HT1080 (cell line): ENCODE results near the gene PRDM12. TPM values are rescaled to one million over a fixed set of nuclear protein-coding genes. Genes with fewer than 3 reads are reported as not detected.

ENCODE experiments used
- DNase-seq: peaks from one replicate; pipeline ENCODE4 v3.0.0-alpha.2; 2015; ENCODE audit warnings: low read depth
- total RNA-seq: library from RNA; depleted of rRNA; stranded (reverse); fragments of >200 nt; shearing (Covaris generic); gene quantifications from 2 replicates; pipeline ENCODE4 v1.2.3, GENCODE V29; 2014

The PRDM12 gene
- total RNA-seq, 1 experiment from 2014 or later = 0.10 TPM

DNA sequence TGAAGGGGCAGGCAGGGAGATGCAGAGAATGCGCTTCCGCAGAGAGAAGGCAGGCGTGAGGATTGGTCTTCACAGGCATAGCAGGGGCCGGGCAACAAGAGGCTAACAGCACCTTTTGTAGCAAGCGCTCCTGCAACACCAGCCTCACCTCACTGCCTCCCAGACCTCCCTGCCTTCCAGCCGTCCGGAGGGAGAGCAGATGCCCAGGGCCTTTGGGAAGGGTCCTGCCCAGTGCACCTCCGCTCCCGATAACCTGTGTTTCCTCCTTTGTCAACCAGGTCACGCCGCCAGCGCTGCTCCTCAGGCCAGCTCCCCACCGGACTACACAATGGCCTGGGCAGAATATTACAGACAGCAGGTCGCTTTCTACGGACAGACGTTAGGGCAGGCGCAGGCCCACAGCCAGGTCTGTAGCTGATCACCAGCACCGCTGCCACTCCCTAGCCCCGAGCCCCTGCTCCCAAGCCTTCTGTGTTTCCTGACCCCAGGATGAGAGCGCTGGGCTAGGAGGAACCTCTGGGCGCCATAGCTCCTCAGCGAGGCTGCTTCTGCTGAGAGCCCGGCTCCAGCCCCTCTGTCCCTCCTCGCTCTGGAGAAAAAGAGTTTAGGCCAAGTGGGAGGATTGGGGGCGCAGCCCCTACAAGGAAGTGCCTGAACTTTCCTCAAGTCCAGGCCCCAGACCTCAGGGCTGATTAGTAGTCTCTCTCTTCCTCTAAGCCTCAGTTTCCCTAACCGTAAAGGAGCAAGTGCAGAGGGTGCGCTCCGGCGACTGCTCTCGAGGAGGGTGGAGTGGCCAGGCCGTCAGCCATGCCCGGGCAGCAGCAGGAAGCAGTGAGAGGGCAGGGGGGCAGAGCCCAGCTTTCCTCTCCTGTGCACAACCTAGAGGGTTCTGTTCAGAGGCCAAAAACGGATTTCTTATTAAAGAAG lies 28.4 kb upstream of the PRDM12 start:
- no peak for DNase-seq

DNA sequence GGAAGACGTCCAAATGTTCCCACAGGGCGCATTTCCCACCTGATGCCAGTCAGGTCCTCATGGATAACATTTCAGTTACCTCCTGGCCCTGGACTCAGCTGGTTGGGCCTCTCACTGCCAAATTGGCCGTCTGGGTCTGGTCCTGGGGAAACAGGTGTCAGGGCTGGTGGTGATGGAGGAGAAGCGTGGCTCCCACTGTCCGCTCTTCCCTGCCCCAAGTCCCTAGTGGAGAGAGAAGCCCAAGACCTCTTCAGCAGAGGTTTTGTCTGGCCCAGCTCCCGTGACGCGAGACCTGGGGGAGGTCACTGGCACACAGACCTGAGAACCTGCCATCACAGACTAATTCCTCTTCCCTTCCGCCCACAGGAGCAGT lies 27.8 kb upstream of the PRDM12 start:
- no peak for DNase-seq

- no peak for DNase-seq
Measured at GRCh38 chr9:130638284-130639123, 25.9 kb upstream of the PRDM12 start.

GRCh38 chr9:130639124-130639765 lies 25.1 kb upstream of the PRDM12 start:
- no peak for DNase-seq

GRCh38 chr9:130639866-130640555 lies 24.4 kb upstream of the PRDM12 start:
- DNase-seq = no peak

- DNase-seq = no peak
Measured at GRCh38 chr9:130640681-130641080, 23.7 kb upstream of the PRDM12 start.

- DNase-seq = no peak
Measured at GRCh38 chr9:130642926-130643325, 21.5 kb upstream of the PRDM12 start.

GRCh38 chr9:130651221-130651620 lies 13.2 kb upstream of the PRDM12 start:
- no peak for DNase-seq

DNA sequence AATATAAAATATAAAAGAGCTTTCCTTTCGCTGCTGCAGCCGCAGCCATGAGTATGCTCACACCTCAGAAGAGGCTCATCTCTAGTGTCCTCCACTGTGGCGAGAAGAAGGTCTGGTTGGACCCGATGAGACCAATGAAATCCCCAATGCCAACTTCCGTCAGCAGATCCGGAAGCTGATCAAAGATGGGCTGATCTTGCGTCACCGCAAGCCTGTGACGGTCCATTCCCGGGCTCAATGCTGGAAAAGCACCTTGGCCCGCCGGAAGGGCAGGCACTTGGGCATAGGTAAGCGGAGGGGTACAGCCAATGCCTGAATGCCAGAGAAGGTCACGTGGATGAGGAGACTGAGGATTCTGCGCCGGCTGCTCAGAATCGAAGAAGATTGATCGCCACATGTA lies 12.6 kb upstream of the PRDM12 start:
- no peak for DNase-seq

DNA sequence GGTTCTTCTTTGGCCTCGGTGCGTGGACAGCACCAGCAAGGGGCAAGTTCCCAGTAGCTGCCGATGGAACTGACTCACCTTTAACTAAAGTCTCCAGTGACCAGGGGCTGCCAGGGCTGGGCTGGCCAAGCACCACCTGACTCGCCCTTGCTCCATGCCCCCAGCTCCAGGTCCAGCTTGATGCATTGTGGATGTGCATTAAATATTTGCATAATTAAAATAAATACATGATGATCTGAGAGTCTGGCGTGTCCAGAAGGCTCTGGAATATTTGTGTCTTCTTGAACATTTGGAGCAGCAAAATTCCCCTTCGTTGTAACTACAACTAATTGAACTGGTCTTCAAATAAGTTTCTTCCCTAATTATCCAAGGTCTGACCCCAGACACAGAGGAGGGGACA lies 9.5 kb upstream of the PRDM12 start:
- DNase-seq = no peak

DNA sequence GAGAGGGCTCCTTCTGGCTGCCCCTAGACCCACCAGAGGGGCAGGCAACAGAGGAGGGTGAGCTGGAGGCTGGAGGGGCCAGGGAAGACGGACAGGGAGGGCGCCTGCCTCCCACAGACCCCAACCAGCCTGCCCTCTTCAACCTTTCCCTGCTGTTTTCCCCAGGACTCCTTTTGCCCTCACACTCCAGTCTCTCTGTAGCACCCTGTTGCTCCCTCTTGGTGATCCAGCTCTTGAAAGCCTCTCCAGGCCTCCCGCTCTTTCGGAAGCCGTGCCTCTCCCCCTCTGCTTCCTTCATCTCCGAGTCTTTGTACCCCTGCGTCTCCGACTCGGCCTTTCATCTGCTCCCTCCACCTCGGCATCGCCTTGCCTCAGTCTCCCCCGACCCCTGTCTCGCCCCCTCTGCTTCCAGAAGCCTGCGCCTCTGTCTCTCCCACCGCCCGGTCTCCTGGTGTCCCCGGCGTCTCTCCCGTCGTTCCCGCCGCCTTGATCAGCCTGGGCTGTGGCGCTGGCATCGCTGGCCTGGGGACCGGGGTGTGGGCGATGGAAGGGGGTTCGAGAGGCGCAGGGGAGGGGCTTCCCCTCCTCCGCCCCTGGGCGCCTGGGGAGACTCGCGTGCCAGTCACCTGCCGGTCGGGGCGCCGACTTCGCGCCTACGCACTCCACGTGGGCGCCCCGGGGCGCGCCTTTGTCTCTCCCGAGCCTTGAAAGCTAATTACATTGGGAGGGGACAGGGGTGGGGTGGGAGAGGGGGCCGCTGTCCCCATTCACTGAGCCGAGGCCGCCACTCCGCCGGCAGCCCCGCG lies 5.3 kb upstream of the PRDM12 start:
- no peak for DNase-seq

- no peak for DNase-seq
Measured at GRCh38 chr9:130659699-130660248, 4.6 kb upstream of the PRDM12 start.

GRCh38 chr9:130660326-130660682 lies 4.1 kb upstream of the PRDM12 start:
- no peak for DNase-seq

DNA sequence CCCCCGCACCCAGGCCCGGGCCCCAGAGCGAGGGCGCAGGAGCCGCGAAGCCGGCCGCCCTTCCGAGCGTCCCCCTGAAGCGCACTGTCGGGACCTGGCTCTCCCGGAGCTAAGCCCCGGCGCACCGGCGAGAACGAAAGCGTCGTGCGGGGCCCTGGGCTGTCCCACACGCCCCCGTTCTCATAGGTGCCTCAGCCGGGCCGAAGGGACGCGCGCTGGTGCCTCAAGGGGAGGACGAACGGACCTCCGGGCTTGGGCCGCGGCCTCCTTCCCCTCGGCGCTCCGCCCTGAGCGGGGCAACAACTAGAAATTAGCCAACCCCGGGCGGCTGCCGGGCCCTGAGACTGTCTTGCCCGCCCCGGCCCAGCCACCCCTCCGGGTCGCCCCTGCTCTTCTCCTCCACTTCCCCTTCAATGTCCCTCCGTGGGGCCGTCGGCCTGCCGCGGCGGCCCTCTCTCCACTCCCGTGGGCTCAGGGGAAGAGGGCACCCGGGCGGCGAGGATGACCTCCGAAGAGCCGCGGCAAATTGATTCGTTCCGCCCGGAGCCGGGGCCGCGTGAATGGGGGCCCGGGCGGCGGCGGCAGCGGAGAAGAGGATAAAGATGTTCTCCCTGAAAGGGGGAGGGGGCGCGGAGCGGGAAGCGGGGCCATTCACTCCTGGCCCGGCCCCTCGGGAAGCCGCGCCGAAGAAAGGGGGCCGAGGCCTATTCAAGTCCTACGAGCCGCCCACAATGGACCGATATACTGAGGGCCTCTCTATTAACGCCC lies 3.5 kb upstream of the PRDM12 start:
- no peak for DNase-seq

GRCh38 chr9:130661451-130662098 lies 2.8 kb upstream of the PRDM12 start:
- no peak for DNase-seq

GRCh38 chr9:130662099-130662969 lies 2.1 kb upstream of the PRDM12 start:
- DNase-seq = no peak

DNA sequence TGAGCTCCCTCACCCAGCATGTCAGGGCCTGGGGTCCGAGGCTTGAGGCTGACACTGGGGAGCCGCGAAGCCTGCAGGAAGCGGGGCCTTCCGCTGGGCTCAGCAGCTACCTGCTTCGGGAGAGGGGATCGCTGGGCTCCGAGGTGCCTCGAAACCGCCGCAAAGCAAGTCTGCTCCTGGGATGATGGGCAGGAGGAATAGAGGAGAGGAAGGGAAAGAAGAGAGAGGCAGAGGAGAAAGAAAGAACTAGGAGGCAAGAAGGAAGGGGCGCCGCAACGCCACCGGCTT lies 1.5 kb upstream of the PRDM12 start:
- no peak for DNase-seq
